ENCODE measurements around the gene DDA1.

Gene DDA1

GRCh38 chr19:17266975-17267788, 42.2 kb upstream of the DDA1 start, which contains the start of gene BABAM1 (continued):
- TF ChIP-seq REPIN1 (tag by site-specific recombination; IDR thresholded peaks at IDR 0.05; ENCODE audit: low read depth): no peak
- 0 out of 2 replicates have a peak, but pooled peaks have one; percentile 16 for TF ChIP-seq KLF8 (tag by site-specific recombination; IDR thresholded peaks at IDR 0.05)
- TF ChIP-seq KLF9 (tag by site-specific recombination; IDR thresholded peaks at IDR 0.05; ENCODE audit: low read depth): peak; percentile 77
- no peak for TF ChIP-seq ZNF391 (tag by site-specific recombination; IDR thresholded peaks at IDR 0.05; ENCODE audit: borderline replicate concordance, low read depth)
- no peak for TF ChIP-seq ZNF510 (tag by site-specific recombination; IDR thresholded peaks at IDR 0.05; ENCODE audit: insufficient replicate concordance)
- no peak for TF ChIP-seq ZNF311 (tag by site-specific recombination; IDR thresholded peaks at IDR 0.05; ENCODE audit: borderline replicate concordance)
- TF ChIP-seq KLF10 (tag by site-specific recombination; IDR thresholded peaks at IDR 0.05): peak; percentile 58; the same call in 1 of the 2 replicates
- no peak for TF ChIP-seq ZNF248 (tag by site-specific recombination; IDR thresholded peaks at IDR 0.05)
- 0 out of 2 replicates have a peak, but pooled peaks have one; percentile 16 for TF ChIP-seq REST (tag by site-specific recombination; IDR thresholded peaks at IDR 0.05)
- TF ChIP-seq ZNF639 (tag by site-specific recombination; IDR thresholded peaks at IDR 0.05): 0 out of 2 replicates have a peak, but pooled peaks have one; percentile 52
- peak; percentile 90 for TF ChIP-seq ZNF692 (tag by site-specific recombination; IDR thresholded peaks at IDR 0.05)
- TF ChIP-seq YY2 (tag by site-specific recombination; IDR thresholded peaks at IDR 0.05): peak; percentile 91
- no peak for TF ChIP-seq KLF17 (tag by site-specific recombination; IDR thresholded peaks at IDR 0.05)
- TF ChIP-seq MZF1 (tag by site-specific recombination; IDR thresholded peaks at IDR 0.05; ENCODE audit: borderline replicate concordance): no peak

- Histone ChIP-seq H3K9me3 (ENCODE audit: control insufficient read depth, insufficient read depth, low read depth, low read length) (no peaks in the 10 kb centered on the region), H3K36me3 (ENCODE audit: control insufficient read depth in 2 of 2, insufficient read depth in 1 of 2, low read length in 2 of 2) (peaks cover 13 to 29% of the 10 kb centered on the region in 2 experiments; a peak in 2 of 3 replicates), H3K27ac (ENCODE audit: extremely low read depth, low read depth, low read length) (no peak overlapping the region), H3K4me3 (ENCODE audit: low read depth, low read length) (no peak overlapping the region), H3K4me1 (ENCODE audit: control insufficient read depth, insufficient read depth, low read length) (no peaks in the 10 kb centered on the region)
- POLR2A ChIA-PET: no interaction called here
- CTCF ChIA-PET: interaction anchor here (5.5 kb wide), 1 partner anchor 14 kb away, joined by 37 read pairs; the partner anchor contains the start of gene ANKLE1
- TF ChIP-seq ZNF416 (tag by site-specific recombination; IDR thresholded peaks at IDR 0.05): no peak
- TF ChIP-seq ZFP41 (tag by site-specific recombination; IDR thresholded peaks at IDR 0.05; ENCODE audit: borderline replicate concordance): no peak
- TF ChIP-seq ZNF169 (tag by site-specific recombination; IDR thresholded peaks at IDR 0.05): no peak
- no peak for TF ChIP-seq IKZF3 (tag by site-specific recombination; IDR thresholded peaks at IDR 0.05)
- no peak for TF ChIP-seq BCL6B (tag by site-specific recombination; IDR thresholded peaks at IDR 0.05)
- TF ChIP-seq ZNF513 (tag by site-specific recombination; IDR thresholded peaks at IDR 0.05): no peak
- TF ChIP-seq ZNF433 (tag by site-specific recombination; IDR thresholded peaks at IDR 0.05; ENCODE audit: low read depth): no peak
- no peak for TF ChIP-seq ZNF214 (tag by site-specific recombination; IDR thresholded peaks at IDR 0.05; ENCODE audit: borderline replicate concordance)
- TF ChIP-seq GFI1B (tag by site-specific recombination; IDR thresholded peaks at IDR 0.05): no peak
- TF ChIP-seq KLF10 (tag by site-specific recombination; IDR thresholded peaks at IDR 0.05): no peak
- no peak for TF ChIP-seq ZNF37A (tag by site-specific recombination; IDR thresholded peaks at IDR 0.05)
- TF ChIP-seq ZNF394 (tag by site-specific recombination; IDR thresholded peaks at IDR 0.05; ENCODE audit: borderline replicate concordance): no peak
These were observed 40.6 kb upstream of the DDA1 start for GRCh38 chr19:17268754-17269153.

Measured in HEK293 (cell line).